CD4-positive, alpha-beta T cell (primary cell): ENCODE results near the gene CUEDC1. TPM values are rescaled to one million over a fixed set of nuclear protein-coding genes. Genes with fewer than 3 reads are reported as not detected.

ENCODE experiments used
- ATAC-seq: fragments of 200-7000 bp; cut with Tn5 transposase; one replicate; pipeline ENCODE4 v1.10.0; 2022; ENCODE audit warnings: mild to moderate bottlenecking; ENCODE audit not compliant: poor library complexity
- CTCF ChIA-PET: fragments of 350-600 bp; sonication (Branson Sonifier 250); formaldehyde crosslinking; loops from one replicate; lab custom pipeline; 2021; ENCODE audit warnings: antibody characterized with exemption, inconsistent platforms; lab: Charles Lee
- POLR2A ChIA-PET: fragments of 350-600 bp; sonication (Branson Sonifier 250); formaldehyde crosslinking; loops from one replicate; lab custom pipeline; 2021; ENCODE audit warnings: antibody characterized with exemption, inconsistent platforms; lab: Charles Lee
- DNase-seq, 14 experiments: peaks; one replicate each; pipeline ENCODE4 v3.0.0-alpha.2; 2013 to 2020; ENCODE audit warnings: mixed read lengths in 2 of 14
- H3K27ac ChIP-seq, 2 donors: one replicate each; pipeline versions ENCODE4 v1.5.1 to v1.7.0; 2013; ENCODE audit warnings: low read length in 2 of 2, low read depth in 1 of 2, mild to moderate bottlenecking in 1 of 2
- H3K27me3 ChIP-seq, 2 experiments: 1 replicate in 1 of 2; 2 replicates in 1 of 2; pipeline versions ENCODE4 v1.6.1 to v1.7.0; 2013; ENCODE audit warnings: low read length in 2 of 2, control low read depth in 1 of 2, mild to moderate bottlenecking in 1 of 2, moderate library complexity in 1 of 2; ENCODE audit not compliant: insufficient read depth in 2 of 2, control insufficient read depth in 1 of 2
- H3K36me3 ChIP-seq: one replicate; pipeline ENCODE4 v1.6.1; 2013; ENCODE audit warnings: low read length, control low read depth; ENCODE audit not compliant: insufficient read depth
- H3K4me1 ChIP-seq: one replicate; pipeline ENCODE4 v1.6.1; 2013; ENCODE audit warnings: low read length, control low read depth; ENCODE audit not compliant: insufficient read depth
- H3K4me3 ChIP-seq: one replicate; pipeline ENCODE4 v1.5.1; 2013; ENCODE audit warnings: mild to moderate bottlenecking, low read length, moderate library complexity
- H3K9me3 ChIP-seq, 2 experiments: 1 replicate in 1 of 2; 2 replicates in 1 of 2; pipeline versions ENCODE4 v1.6.1 to v1.7.0; 2013; ENCODE audit warnings: low read length in 2 of 2, mild to moderate bottlenecking in 2 of 2, control low read depth in 1 of 2, moderate library complexity in 1 of 2; ENCODE audit not compliant: control insufficient read depth in 1 of 2, insufficient read depth in 1 of 2
- H3K27ac Mint-ChIP-seq: one replicate; pipeline ENCODE4 v1.8.0; 2020; ENCODE audit warnings: mixed read lengths
- H3K27me3 Mint-ChIP-seq: one replicate; pipeline ENCODE4 v1.8.0; 2021; ENCODE audit warnings: mixed read lengths
- H3K36me3 Mint-ChIP-seq: one replicate; pipeline ENCODE4 v1.8.0; 2021; ENCODE audit warnings: low read depth, mixed read lengths
- H3K4me1 Mint-ChIP-seq: one replicate; pipeline ENCODE4 v1.8.0; 2021; ENCODE audit warnings: low read depth, mixed read lengths
- H3K4me3 Mint-ChIP-seq: one replicate; pipeline ENCODE4 v1.8.0; 2020; ENCODE audit warnings: mild to moderate bottlenecking, mixed read lengths
- H3K9me3 Mint-ChIP-seq: one replicate; pipeline ENCODE4 v1.8.0; 2020; ENCODE audit warnings: mixed read lengths
- intact Hi-C, 2 experiments: fragments of 100-400 bp; cut with DNase I in 1 of 2; cut with micrococcal nuclease in 1 of 2; formaldehyde crosslinking; loops; one replicate each; pipeline versions ENCODE4 v1.15.1 to v1.9.0; 2023 to 2025; cut with DNase I, micrococcal nuclease
- total RNA-seq, 174 experiments: library from RNA in 2 of 174; stranded (reverse) in 2 of 174; gene quantifications; one replicate each; pipeline ENCODE4 v1.2.3 and lab custom pipeline; 2021 to 2026
- TF ChIP-seq, protein P1 (sequence below): fragments of 200-600 bp; IDR thresholded peaks from one replicate; pipeline ENCODE4 v1.8.0; 2022; ENCODE audit warnings: antibody characterized with exemption, mild to moderate bottlenecking

The CUEDC1 gene
- total RNA-seq, 2 experiments from 2014 or later = 0.41 to 1.0 TPM

DNA sequence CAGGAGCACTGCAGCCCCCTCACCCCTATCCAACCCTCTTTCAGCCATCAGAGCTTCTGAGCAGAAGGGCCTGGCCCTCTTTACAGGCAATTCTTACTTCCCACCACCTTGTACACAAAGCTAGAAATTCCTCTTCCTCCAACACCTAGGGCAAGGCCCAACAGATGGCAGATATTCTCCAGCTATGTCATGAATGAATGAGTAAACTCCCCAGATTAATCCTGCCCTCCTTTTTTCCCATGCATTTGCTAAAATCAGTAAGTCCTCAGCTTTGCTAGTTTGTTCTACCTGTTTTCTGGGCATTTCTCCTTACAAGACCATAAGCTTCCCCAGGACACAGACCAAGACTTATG, 85.0 kb downstream of the CUEDC1 start:
- intact Hi-C loops = no loop called here
- CTCF ChIA-PET = interaction anchor here (1.8 to 1.9 kb wide), 2 partner anchors 12 to 22 kb away, joined by 4 to 5 read pairs; no protein-coding TSS in a partner anchor

DNA sequence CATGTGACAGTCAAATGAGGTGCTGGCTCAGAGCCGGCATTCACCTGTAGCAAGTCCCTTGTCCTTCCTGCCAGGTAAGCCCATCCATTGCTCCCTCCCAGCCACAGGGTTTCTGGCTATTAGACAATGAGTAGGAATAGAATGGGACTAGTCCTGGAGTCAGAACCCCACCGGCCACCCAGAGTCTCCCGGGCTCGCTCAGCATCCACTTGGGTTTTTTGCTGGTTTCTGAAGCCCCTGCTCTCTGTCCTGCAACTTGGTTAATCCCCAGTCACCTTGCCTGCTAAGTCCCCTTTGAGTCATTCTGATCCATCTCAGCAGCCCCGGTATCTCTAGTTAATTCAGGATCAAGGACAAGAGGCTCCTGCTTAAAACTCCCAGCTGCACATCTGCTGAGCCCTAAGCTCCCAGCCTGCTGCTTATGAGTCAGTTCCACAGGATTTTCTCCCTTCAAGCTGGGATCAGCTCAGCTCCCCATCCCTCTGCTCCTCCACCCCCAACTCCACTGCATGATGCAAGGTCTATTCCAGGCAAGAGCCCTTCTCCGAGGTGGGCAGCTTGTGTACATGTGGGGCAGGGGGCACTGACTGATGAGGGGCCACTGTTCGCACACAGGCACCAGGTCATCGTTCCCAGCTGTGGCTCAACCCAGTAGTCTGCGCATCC, 85.5 kb downstream of the CUEDC1 start:
- ChIA-PET POLR2A (no interaction called here), CTCF (interaction anchor here (1.8 to 1.9 kb wide), 2 partner anchors 11 to 23 kb away, joined by 4 to 5 read pairs; no protein-coding TSS in a partner anchor)
- intact Hi-C loops = no loop called here
- Histone ChIP-seq H3K9me3 (no peaks in the 10 kb centered on the region), H3K4me3 (no peak overlapping the region), H3K27me3 (peaks cover under 1 to 14% of the 10 kb centered on the region in 2 experiments), H3K4me1 (peaks cover 27% of the 10 kb centered on the region), H3K27ac (no peak overlapping the region), H3K36me3 (no peaks in the 10 kb centered on the region)
- DNase-seq = no peak
- H3K4me3 Mint-ChIP-seq = no peak overlapping the region
- H3K27me3 Mint-ChIP-seq = peaks cover 17% of the 10 kb centered on the region
- no peaks in the 10 kb centered on the region for H3K36me3 Mint-ChIP-seq
- H3K9me3 Mint-ChIP-seq = no peaks in the 10 kb centered on the region
- ATAC-seq = no peak
- no peak overlapping the region for H3K27ac Mint-ChIP-seq
- H3K4me1 Mint-ChIP-seq = peaks cover 15% of the 10 kb centered on the region
- TF ChIP-seq, protein P1, sequence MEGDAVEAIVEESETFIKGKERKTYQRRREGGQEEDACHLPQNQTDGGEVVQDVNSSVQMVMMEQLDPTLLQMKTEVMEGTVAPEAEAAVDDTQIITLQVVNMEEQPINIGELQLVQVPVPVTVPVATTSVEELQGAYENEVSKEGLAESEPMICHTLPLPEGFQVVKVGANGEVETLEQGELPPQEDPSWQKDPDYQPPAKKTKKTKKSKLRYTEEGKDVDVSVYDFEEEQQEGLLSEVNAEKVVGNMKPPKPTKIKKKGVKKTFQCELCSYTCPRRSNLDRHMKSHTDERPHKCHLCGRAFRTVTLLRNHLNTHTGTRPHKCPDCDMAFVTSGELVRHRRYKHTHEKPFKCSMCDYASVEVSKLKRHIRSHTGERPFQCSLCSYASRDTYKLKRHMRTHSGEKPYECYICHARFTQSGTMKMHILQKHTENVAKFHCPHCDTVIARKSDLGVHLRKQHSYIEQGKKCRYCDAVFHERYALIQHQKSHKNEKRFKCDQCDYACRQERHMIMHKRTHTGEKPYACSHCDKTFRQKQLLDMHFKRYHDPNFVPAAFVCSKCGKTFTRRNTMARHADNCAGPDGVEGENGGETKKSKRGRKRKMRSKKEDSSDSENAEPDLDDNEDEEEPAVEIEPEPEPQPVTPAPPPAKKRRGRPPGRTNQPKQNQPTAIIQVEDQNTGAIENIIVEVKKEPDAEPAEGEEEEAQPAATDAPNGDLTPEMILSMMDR = no peak

More for the DNA sequence above, 85.0 kb downstream of the CUEDC1 start:
- Histone ChIP-seq H3K4me3 (no peak overlapping the region), H3K36me3 (no peaks in the 10 kb centered on the region), H3K27ac (no peak overlapping the region), H3K27me3 (peaks cover 4 to 17% of the 10 kb centered on the region in 2 experiments), H3K4me1 (peaks cover 31% of the 10 kb centered on the region), H3K9me3 (no peaks in the 10 kb centered on the region)
- no peak for ATAC-seq
- TF ChIP-seq, protein P1 = no peak
- peaks cover 15% of the 10 kb centered on the region for H3K4me1 Mint-ChIP-seq
- POLR2A ChIA-PET = interaction anchor here (0.6 kb wide), 1 partner anchor 207 kb away, joined by 3 read pairs; no protein-coding TSS in a partner anchor
- no peak overlapping the region for H3K4me3 Mint-ChIP-seq
- H3K27me3 Mint-ChIP-seq = peaks cover 17% of the 10 kb centered on the region
- no peaks in the 10 kb centered on the region for H3K9me3 Mint-ChIP-seq
- H3K27ac Mint-ChIP-seq = no peak overlapping the region
- no peaks in the 10 kb centered on the region for H3K36me3 Mint-ChIP-seq
- no peak for DNase-seq

DNA sequence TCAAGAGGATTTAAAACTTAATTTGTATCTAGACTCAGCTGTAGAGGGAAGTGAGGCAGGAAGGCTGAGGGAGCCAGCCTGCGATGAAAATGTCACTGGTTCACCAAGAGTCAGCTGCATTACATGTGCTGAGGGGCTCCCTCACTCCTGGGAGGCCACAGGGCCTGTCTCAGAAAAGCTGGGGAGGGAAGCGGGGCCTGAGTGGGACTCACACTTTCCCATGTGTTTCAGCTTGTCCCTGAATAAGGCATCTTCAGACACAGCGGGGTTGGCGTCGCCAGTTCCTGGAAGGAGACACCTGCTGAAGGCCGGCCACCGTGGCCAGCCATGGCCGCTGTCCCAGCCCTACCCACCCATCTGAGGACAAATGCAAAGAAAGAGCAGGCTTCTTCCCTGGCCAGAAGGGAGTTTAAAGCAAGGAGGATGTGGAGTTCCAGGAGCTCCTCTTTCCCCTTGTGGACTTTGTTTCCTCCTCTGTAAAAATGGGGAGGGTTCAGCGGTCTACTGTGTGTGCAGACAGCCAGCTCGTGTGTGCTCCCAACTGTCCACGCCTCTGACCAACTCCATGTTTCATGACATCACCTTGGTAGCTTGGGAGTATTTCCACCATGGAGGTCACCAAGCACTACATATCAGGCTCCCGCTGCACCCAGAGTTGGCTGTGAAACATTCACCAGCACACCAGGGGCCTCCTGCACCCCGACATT, 86.1 kb downstream of the CUEDC1 start:
- no peaks in the 10 kb centered on the region for H3K9me3 ChIP-seq
- Mint-ChIP-seq H3K9me3 (no peaks in the 10 kb centered on the region), H3K4me1 (peaks cover 12% of the 10 kb centered on the region), H3K27ac (no peak overlapping the region), H3K4me3 (no peak overlapping the region), H3K36me3 (no peaks in the 10 kb centered on the region), H3K27me3 (peaks cover 15% of the 10 kb centered on the region)
- H3K27me3 ChIP-seq = peaks cover 0 to 13% of the 10 kb centered on the region in 2 experiments
- TF ChIP-seq, protein P1 = no peak
- ATAC-seq (no peak), DNase-seq (no peak)
- ChIA-PET CTCF (no interaction called here), POLR2A (no interaction called here)
- intact Hi-C loops = no loop called here
- no peak overlapping the region for H3K27ac ChIP-seq
- H3K4me3 ChIP-seq = no peak overlapping the region
- no peaks in the 10 kb centered on the region for H3K36me3 ChIP-seq
- H3K4me1 ChIP-seq = peaks cover 21% of the 10 kb centered on the region
